Body of pancreas (tissue), 4 donors: ENCODE data around the gene BBIP1. TPM values are rescaled to one million over a fixed set of nuclear protein-coding genes. Genes with fewer than 3 reads are reported as not detected.
A peak's percentile ranks its signal among the peaks of the same experiment; 100 is the strongest.

Experiments
- ATAC-seq: fragments of 150-250 bp; one replicate; pipeline ENCODE4 v1.9.1; 2016
- DNase-seq, 4 donors: peaks; one replicate each; pipeline ENCODE4 v3.0.0-alpha.2; 2019
- H3K27ac ChIP-seq, 4 donors: fragments of 200-600 bp; sonication (generic); 1 replicate in 3 of 4; 2 replicates in 1 of 4; pipeline versions ENCODE4 v1.5.1 to v1.6.1; 2016 to 2019; ENCODE audit warnings: mild to moderate bottlenecking in 1 of 4, mixed read lengths in 1 of 4, moderate library complexity in 1 of 4
- H3K27me3 ChIP-seq, 2 donors: fragments of 200-600 bp; sonication (generic); one replicate each; pipeline ENCODE4 v1.6.0; 2016; ENCODE audit warnings: mild to moderate bottlenecking in 1 of 2
- H3K36me3 ChIP-seq, 2 donors: fragments of 200-600 bp; sonication (generic); replicated peaks in 1 of 2; 2 replicates each; pipeline ENCODE4 v1.5.1; 2016; ENCODE audit warnings: low read depth in 2 of 2; ENCODE audit not compliant: insufficient read depth in 1 of 2
- H3K4me1 ChIP-seq: fragments of 200-600 bp; sonication (generic); one replicate; pipeline ENCODE4 v1.6.0; 2016
- H3K4me3 ChIP-seq, 2 donors: fragments of 200-600 bp; sonication (generic); 1 replicate in 1 of 2; 2 replicates in 1 of 2; pipeline ENCODE4 v1.5.1; 2016 to 2019
- H3K9me3 ChIP-seq, 3 donors: fragments of 200-600 bp; sonication (generic); 1 replicate in 2 of 3; 2 replicates in 1 of 3; pipeline ENCODE4 v1.5.1; 2016
- CTCF ChIP-seq, 7 experiments: fragments of 450-650 bp in 4 of 7; fragments of 200-600 bp in 3 of 7; sonication (generic) in 3 of 7; IDR thresholded peaks; one replicate each; pipeline ENCODE4 v1.5.1; 2016 to 2019; ENCODE audit warnings: antibody characterized with exemption in 7 of 7
- POLR2A ChIP-seq, 3 donors: fragments of 450-650 bp; IDR thresholded peaks; one replicate each; pipeline ENCODE4 v1.6.1; 2016; ENCODE audit warnings: antibody characterized with exemption in 3 of 3, mild to moderate bottlenecking in 2 of 3
- WGBS, 2 donors: methylation state at CpG; one replicate each; pipeline ENCODE4 v1.1.5; 2017; 5-methylcytosine and 5-hydroxymethylcytosine counted together
- intact Hi-C: fragments of 100-400 bp; cut with DNase I; formaldehyde crosslinking; loops from one replicate; pipeline ENCODE4 v1.15.1; 2023
- total RNA-seq, 2 donors: library from RNA; depleted of rRNA; stranded (reverse); fragments of >200 nt; gene quantifications; one replicate each; pipeline ENCODE4 v1.1.0, GENCODE V29; 2016

Gene BBIP1
- total RNA-seq, 2 donors from 2014 or later: 2.0 to 22.3 TPM

DNA sequence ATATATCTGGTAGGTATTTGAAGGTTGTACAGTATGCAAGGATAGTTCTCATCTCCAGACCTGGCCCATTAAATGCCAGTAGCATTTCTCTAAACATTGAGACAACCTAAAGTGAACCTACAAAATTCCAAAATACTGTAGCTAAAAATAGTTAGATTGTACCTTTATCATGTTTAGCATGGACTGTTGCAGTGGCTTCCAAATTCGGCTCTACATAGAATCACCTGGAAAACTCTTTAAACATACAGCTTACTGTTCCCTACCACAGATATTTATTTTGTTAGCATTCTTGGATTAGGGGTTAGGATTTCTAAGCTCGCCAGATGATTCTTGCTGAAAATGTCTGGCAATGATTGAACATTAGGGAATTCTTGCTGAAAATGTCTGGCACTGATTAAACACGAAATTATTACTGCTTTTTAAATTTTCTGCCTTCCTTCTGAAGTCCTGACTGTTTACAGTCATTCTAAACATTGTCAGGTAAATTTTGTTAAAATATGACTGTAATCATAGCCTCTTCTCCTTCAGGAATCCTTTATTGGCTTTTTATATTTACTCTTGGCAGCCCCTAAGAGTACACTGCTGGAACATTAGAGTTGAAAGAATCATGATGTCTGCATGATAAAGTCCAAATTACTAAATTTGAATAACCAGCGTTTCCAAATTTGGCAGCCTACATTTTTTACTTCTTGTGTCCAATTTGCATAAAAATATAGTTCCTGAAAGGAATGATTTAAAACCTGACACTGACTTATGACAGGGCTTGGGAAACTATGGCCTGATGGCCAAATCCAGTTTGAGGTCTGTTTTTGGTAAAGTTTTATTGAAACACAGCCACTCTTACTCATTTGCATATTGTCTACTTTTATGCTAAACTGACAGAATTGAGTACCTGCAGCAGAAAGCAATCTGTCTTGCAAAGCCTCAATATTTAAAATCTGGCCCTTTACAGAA is 40.7 kb upstream of the BBIP1 start:
- Histone ChIP-seq H3K9me3 (no peaks in the 10 kb centered on the region), H3K27me3 (no peaks in the 10 kb centered on the region), H3K36me3 (no peaks in the 10 kb centered on the region), H3K4me3 (no peak overlapping the region), H3K27ac (peak overlapping the region in 1 of 4 donors; percentile 48), H3K4me1 (peaks cover 49% of the 10 kb centered on the region)
- TF ChIP-seq CTCF (IDR thresholded peaks at IDR 0.05): no peak
- no peak for TF ChIP-seq POLR2A (IDR thresholded peaks at IDR 0.05)
- intact Hi-C loops: no loop called here
- DNase-seq: no peak
- no peak for ATAC-seq
- WGBS, 2 donors: 5 to 15% methylated on average over 4 of the region's 4 CpGs

- Histone ChIP-seq H3K27me3 (no peaks in the 10 kb centered on the region), H3K4me1 (peaks cover 46% of the 10 kb centered on the region), H3K9me3 (no peaks in the 10 kb centered on the region), H3K4me3 (no peak overlapping the region), H3K36me3 (no peaks in the 10 kb centered on the region), H3K27ac (no peak overlapping the region)
- ATAC-seq (no peak), DNase-seq (no peak)
- intact Hi-C loops: no loop called here
- WGBS, 2 donors: 56 to 58% methylated on average over 1 of the region's 1 CpG
- TF ChIP-seq POLR2A (IDR thresholded peaks at IDR 0.05) (no peak), CTCF (IDR thresholded peaks at IDR 0.05) (no peak)
Observed at GRCh38 chr10:110957606-110958005, 38.6 kb upstream of the BBIP1 start.

DNA sequence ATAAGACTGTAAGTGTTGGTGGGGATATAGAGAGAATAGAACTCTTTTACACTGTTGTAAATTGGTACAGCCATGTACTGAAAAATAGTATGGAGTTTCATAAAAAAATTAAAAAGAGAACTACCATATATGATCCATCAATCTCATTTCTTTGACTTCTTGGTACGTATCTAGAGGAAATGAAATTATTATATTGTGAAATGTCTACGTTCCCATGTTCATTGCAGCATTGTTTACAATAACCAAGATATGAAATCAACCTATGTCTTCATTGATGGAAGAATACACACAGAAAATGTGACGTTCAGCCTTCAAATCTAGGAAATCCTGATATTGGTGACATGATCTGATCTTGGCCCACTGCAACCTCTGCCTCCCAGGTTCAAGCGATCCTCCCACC is 32.4 kb upstream of the BBIP1 start:
- no peaks in the 10 kb centered on the region for H3K36me3 ChIP-seq
- H3K27ac ChIP-seq: no peak overlapping the region
- no peak for TF ChIP-seq CTCF (IDR thresholded peaks at IDR 0.05)
- TF ChIP-seq POLR2A (IDR thresholded peaks at IDR 0.05): no peak
- no peaks in the 10 kb centered on the region for H3K27me3 ChIP-seq
- no peak overlapping the region for H3K4me3 ChIP-seq
- peaks cover 11% of the 10 kb centered on the region for H3K4me1 ChIP-seq
- 72 to 83% methylated on average over 4 of the region's 4 CpGs for WGBS, 2 donors
- intact Hi-C loops: no loop called here
- DNase-seq (no peak), ATAC-seq (no peak)
- no peaks in the 10 kb centered on the region for H3K9me3 ChIP-seq

DNA sequence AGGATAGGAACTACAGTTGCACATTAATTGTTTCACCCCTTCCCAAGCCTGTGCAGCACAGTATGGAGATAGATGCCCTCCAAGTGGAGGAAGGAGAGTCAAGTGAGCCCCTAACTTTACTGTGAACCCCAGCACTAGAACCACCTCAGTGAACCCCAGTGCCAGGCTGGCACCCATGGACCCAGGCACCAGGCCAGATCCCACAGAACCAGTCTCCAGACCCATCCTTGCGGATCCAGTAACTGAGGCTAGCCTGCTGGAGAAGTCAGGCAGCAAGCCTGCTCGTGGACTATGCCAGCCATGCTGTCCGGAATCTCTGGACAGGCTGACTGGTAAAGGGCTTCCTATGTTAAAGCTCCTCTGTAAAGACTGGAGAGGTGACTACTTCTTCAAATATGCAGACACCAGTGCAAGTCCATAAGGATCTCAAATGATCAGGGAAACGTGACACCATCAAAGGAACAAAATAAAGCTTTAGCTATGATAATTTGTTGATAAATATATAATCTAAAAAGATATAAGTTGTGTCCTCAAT is 28.1 kb upstream of the BBIP1 start:
- peaks cover 8% of the 10 kb centered on the region for H3K4me1 ChIP-seq
- H3K27ac ChIP-seq: no peak overlapping the region
- H3K36me3 ChIP-seq: no peaks in the 10 kb centered on the region
- DNase-seq (no peak), ATAC-seq (no peak)
- no peaks in the 10 kb centered on the region for H3K27me3 ChIP-seq
- no peak overlapping the region for H3K4me3 ChIP-seq
- no peaks in the 10 kb centered on the region for H3K9me3 ChIP-seq
- WGBS, 2 donors: 60 to 67% methylated on average over 3 to 4 of the region's 4 CpGs
- intact Hi-C loops: no loop called here
- no peak for TF ChIP-seq CTCF (IDR thresholded peaks at IDR 0.05)
- TF ChIP-seq POLR2A (IDR thresholded peaks at IDR 0.05): no peak
